Measurements from ENCODE around the gene EEF2K.
A peak's percentile ranks its signal among the peaks of the same experiment; 100 is the strongest.
"Not testable (repeated sequence)": the region's sequence is repeated elsewhere in the genome, so short reads cannot be mapped to it uniquely, and the experiment has no call there.

The EEF2K gene

GRCh38 chr16:22172642-22173041 is 33.4 kb upstream of the EEF2K start:
- H2AK5ac ChIP-seq (ENCODE audit: low read depth, low read length); H2BK15ac ChIP-seq (ENCODE audit: low read length); H3K14ac ChIP-seq (ENCODE audit: low read length); H3K4me3 ChIP-seq (ENCODE audit: low read length in 2 of 2); H3K4me2 ChIP-seq (ENCODE audit: insufficient read depth, low read length, poor library complexity, severe bottlenecking); H3K4me1 ChIP-seq (ENCODE audit: control insufficient read depth in 2 of 2, insufficient read depth in 1 of 2, low read depth in 1 of 2, low read length in 2 of 2); H3K23ac ChIP-seq (ENCODE audit: low read depth, low read length, poor library complexity); H4K91ac ChIP-seq (ENCODE audit: low read depth, low read length, poor library complexity); H3K27me3 ChIP-seq (ENCODE audit: control insufficient read depth in 3 of 3, insufficient read depth in 3 of 3, low read depth in 1 of 3, low read length in 3 of 3); H2AFZ ChIP-seq (ENCODE audit: low read length); H3K18ac ChIP-seq (ENCODE audit: low read length); H2BK12ac ChIP-seq (ENCODE audit: low read length); H3K27ac ChIP-seq (replicated peaks; ENCODE audit: low read length); H4K8ac ChIP-seq (ENCODE audit: low read depth, low read length); H3K4ac ChIP-seq (ENCODE audit: low read length); H3K36me3 ChIP-seq (replicated peaks in 1 of 2; ENCODE audit: control insufficient read depth in 2 of 2, insufficient read depth in 2 of 2, low read length in 2 of 2); DNase-seq (ENCODE audit: low spot score); H3K9ac ChIP-seq (ENCODE audit: low read depth, low read length, poor library complexity); H2BK5ac ChIP-seq (ENCODE audit: low read length); H2BK120ac ChIP-seq (ENCODE audit: low read depth, low read length); H3K9me3 ChIP-seq (replicated peaks in 1 of 2; ENCODE audit: control insufficient read depth in 2 of 2, insufficient read depth in 1 of 2, low read depth in 1 of 2, low read length in 2 of 2); H3K79me1 ChIP-seq (ENCODE audit: low read depth, low read length): not testable (repeated sequence)
- WGBS, 2 donors (ENCODE audit: extremely low coverage in 2 of 2, insufficient read length in 2 of 2, insufficient replicate concordance in 1 of 2) = no CpG with 5 or more reads among the region's 1 CpG

DNA sequence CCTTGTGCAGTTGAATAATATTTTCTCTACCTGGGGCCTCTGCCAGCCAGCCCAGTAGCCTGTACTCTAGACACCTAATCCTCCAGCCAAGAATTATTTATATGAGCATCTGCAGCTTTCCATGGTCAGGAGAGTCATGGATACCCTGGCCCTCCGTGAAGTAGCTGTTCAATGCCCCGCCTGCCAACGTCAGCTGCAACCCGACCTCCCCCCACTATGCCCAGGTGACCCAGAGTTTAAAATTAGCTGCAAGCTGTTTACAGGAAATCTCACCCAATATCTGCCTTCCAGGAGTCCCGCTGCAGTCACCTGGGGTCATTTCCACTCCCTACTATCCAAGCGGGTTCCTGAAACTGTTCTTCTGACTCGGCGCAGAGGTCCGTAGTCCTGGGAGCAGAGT is 31.4 kb upstream of the EEF2K start:
- H2BK15ac ChIP-seq (ENCODE audit: low read length) = no peak overlapping the region
- no CpG with 5 or more reads among the region's 9 CpGs for WGBS, 2 donors (ENCODE audit: extremely low coverage in 2 of 2, insufficient read length in 2 of 2, insufficient replicate concordance in 1 of 2)
- H3K27ac ChIP-seq (replicated peaks; ENCODE audit: low read length) = no peak overlapping the region
- H3K23ac ChIP-seq (ENCODE audit: low read depth, low read length, poor library complexity) = no peak overlapping the region
- no peak overlapping the region for H3K4me3 ChIP-seq (ENCODE audit: low read length in 2 of 2)
- H3K4ac ChIP-seq (ENCODE audit: low read length) = no peak overlapping the region
- H3K18ac ChIP-seq (ENCODE audit: low read length) = no peak overlapping the region
- DNase-seq (ENCODE audit: low spot score) = no peak
- no peak overlapping the region for H3K4me2 ChIP-seq (ENCODE audit: insufficient read depth, low read length, poor library complexity, severe bottlenecking)
- H4K8ac ChIP-seq (ENCODE audit: low read depth, low read length) = no peak overlapping the region
- H3K79me1 ChIP-seq (ENCODE audit: low read depth, low read length) = peaks cover 3% of the 10 kb centered on the region
- no peaks in the 10 kb centered on the region for H3K36me3 ChIP-seq (replicated peaks in 1 of 2; ENCODE audit: control insufficient read depth in 2 of 2, insufficient read depth in 2 of 2, low read length in 2 of 2)
- no peak overlapping the region for H2AK5ac ChIP-seq (ENCODE audit: low read depth, low read length)
- H2BK120ac ChIP-seq (ENCODE audit: low read depth, low read length) = no peak overlapping the region
- H2AFZ ChIP-seq (ENCODE audit: low read length) = no peak overlapping the region
- no peaks in the 10 kb centered on the region for H3K9me3 ChIP-seq (replicated peaks in 1 of 2; ENCODE audit: control insufficient read depth in 2 of 2, insufficient read depth in 1 of 2, low read depth in 1 of 2, low read length in 2 of 2)
- H2BK5ac ChIP-seq (ENCODE audit: low read length) = no peak overlapping the region
- H3K27me3 ChIP-seq (ENCODE audit: control insufficient read depth in 3 of 3, insufficient read depth in 3 of 3, low read depth in 1 of 3, low read length in 3 of 3) = peaks cover 0 to 9% (median 0%) of the 10 kb centered on the region in 3 experiments
- H3K9ac ChIP-seq (ENCODE audit: low read depth, low read length, poor library complexity) = no peak overlapping the region
- H2BK12ac ChIP-seq (ENCODE audit: low read length) = no peak overlapping the region
- no peaks in the 10 kb centered on the region for H3K4me1 ChIP-seq (ENCODE audit: control insufficient read depth in 2 of 2, insufficient read depth in 1 of 2, low read depth in 1 of 2, low read length in 2 of 2)
- no peak overlapping the region for H4K91ac ChIP-seq (ENCODE audit: low read depth, low read length, poor library complexity)
- H3K14ac ChIP-seq (ENCODE audit: low read length) = no peak overlapping the region

DNA sequence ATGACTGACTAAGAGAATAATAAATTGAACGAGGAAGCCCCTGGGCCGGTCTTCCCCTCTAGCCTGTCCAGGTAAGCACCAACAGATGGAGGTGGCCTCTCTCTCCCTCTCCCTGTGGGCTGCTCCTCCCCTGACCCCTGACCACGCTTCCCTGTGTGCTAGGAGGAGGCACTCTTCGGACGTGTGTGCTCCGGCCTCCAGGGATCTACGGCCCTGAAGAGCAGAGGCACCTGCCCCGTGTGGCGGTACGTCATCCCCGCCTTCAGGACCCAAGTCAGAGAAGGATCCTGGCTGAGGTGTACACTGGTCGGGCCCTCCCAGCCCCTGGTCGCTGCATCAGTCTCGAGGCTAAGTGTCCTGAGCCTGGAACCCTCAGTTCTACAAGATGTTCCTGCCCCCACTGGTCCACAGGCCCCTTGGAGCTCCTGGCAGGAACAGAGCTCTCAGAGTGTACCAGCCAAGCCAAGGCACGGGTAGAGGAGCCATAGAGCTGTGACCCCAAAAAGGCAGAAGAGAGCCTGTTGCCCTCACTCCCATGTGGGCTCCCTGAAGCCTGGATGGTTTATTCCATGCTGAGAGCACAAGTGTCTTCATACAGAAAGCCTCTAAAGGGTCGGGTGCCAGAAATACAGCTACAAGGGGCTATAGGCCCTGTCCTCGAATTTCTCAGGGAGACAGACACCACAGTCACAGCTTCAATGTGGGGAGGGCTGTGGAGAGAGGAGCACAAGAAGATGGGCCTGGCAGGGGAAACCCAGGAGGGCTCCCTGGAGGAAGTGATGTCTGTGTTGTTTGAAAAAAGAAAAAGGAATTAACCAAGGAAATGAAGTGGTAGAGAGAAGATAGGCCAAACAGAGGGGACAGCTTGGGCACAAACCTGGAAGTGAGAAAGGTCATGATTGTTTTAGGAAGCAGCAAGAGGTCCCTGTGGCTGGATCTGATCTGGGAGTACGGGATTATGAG is 27.8 kb upstream of the EEF2K start:
- Histone ChIP-seq H3K9me3 (replicated peaks in 1 of 2; ENCODE audit: control insufficient read depth in 2 of 2, insufficient read depth in 1 of 2, low read depth in 1 of 2, low read length in 2 of 2) (no peaks in the 10 kb centered on the region), H3K4me1 (ENCODE audit: control insufficient read depth in 2 of 2, insufficient read depth in 1 of 2, low read depth in 1 of 2, low read length in 2 of 2) (no peaks in the 10 kb centered on the region), H3K18ac (ENCODE audit: low read length) (no peak overlapping the region), H3K4me3 (ENCODE audit: low read length in 2 of 2) (no peak overlapping the region), H2AFZ (ENCODE audit: low read length) (no peak overlapping the region), H3K36me3 (replicated peaks in 1 of 2; ENCODE audit: control insufficient read depth in 2 of 2, insufficient read depth in 2 of 2, low read length in 2 of 2) (no peaks in the 10 kb centered on the region), H4K8ac (ENCODE audit: low read depth, low read length) (no peak overlapping the region), H2BK15ac (ENCODE audit: low read length) (no peak overlapping the region), H2BK120ac (ENCODE audit: low read depth, low read length) (no peak overlapping the region), H3K4me2 (ENCODE audit: insufficient read depth, low read length, poor library complexity, severe bottlenecking) (no peak overlapping the region), H2BK5ac (ENCODE audit: low read length) (no peak overlapping the region), H3K14ac (ENCODE audit: low read length) (peak overlapping the region; percentile 4), H3K79me1 (ENCODE audit: low read depth, low read length) (peaks cover 3% of the 10 kb centered on the region), H3K9ac (ENCODE audit: low read depth, low read length, poor library complexity) (peak overlapping the region; percentile 30), H2BK12ac (ENCODE audit: low read length) (no peak overlapping the region), H2AK5ac (ENCODE audit: low read depth, low read length) (peak overlapping the region; percentile 56), H3K27ac (replicated peaks; ENCODE audit: low read length) (no peak overlapping the region), H4K91ac (ENCODE audit: low read depth, low read length, poor library complexity) (no peak overlapping the region), H3K27me3 (ENCODE audit: control insufficient read depth in 3 of 3, insufficient read depth in 3 of 3, low read depth in 1 of 3, low read length in 3 of 3) (peaks cover 0 to 13% (median 0%) of the 10 kb centered on the region in 3 experiments), H3K23ac (ENCODE audit: low read depth, low read length, poor library complexity) (no peak overlapping the region), H3K4ac (ENCODE audit: low read length) (no peak overlapping the region)
- no peak for DNase-seq (ENCODE audit: low spot score)
- no CpG with 5 or more reads among the region's 18 CpGs for WGBS, 2 donors (ENCODE audit: extremely low coverage in 2 of 2, insufficient read length in 2 of 2, insufficient replicate concordance in 1 of 2)

DNA sequence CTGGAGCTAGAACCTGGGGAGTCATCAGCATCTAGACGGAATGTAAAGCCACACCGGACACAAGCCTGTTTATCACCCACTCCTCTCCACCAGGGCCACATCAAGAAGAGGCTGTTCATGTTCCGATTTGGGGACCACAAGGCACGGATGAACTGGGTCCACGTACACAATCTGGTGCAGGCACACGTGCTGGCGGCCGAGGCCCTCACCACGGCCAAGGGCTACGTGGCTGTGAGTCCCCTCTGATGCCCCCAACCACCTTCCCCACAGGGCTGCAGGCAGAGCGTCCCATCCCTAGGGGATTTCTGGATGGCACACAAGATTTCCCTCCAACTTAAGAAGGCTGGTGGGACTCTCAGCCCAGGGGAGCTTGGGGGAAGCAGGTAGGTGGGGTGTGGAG is 24.7 kb upstream of the EEF2K start:
- no peak overlapping the region for H4K91ac ChIP-seq (ENCODE audit: low read depth, low read length, poor library complexity)
- H3K27ac ChIP-seq (replicated peaks; ENCODE audit: low read length) = no peak overlapping the region
- H2AK5ac ChIP-seq (ENCODE audit: low read depth, low read length) = no peak overlapping the region
- H3K4me2 ChIP-seq (ENCODE audit: insufficient read depth, low read length, poor library complexity, severe bottlenecking) = no peak overlapping the region
- no peak overlapping the region for H2BK12ac ChIP-seq (ENCODE audit: low read length)
- no peak overlapping the region for H3K9ac ChIP-seq (ENCODE audit: low read depth, low read length, poor library complexity)
- no peak overlapping the region for H2BK15ac ChIP-seq (ENCODE audit: low read length)
- no peak overlapping the region for H3K14ac ChIP-seq (ENCODE audit: low read length)
- peaks cover 3% of the 10 kb centered on the region for H3K79me1 ChIP-seq (ENCODE audit: low read depth, low read length)
- H3K4me3 ChIP-seq (ENCODE audit: low read length in 2 of 2) = no peak overlapping the region
- DNase-seq (ENCODE audit: low spot score) = no peak
- no CpG with 5 or more reads among the region's 11 CpGs for WGBS, 2 donors (ENCODE audit: extremely low coverage in 2 of 2, insufficient read length in 2 of 2, insufficient replicate concordance in 1 of 2)
- H3K4me1 ChIP-seq (ENCODE audit: control insufficient read depth in 2 of 2, insufficient read depth in 1 of 2, low read depth in 1 of 2, low read length in 2 of 2) = no peaks in the 10 kb centered on the region
- H3K4ac ChIP-seq (ENCODE audit: low read length) = no peak overlapping the region
- H3K18ac ChIP-seq (ENCODE audit: low read length) = peak overlapping the region; percentile 51
- H3K27me3 ChIP-seq (ENCODE audit: control insufficient read depth in 3 of 3, insufficient read depth in 3 of 3, low read depth in 1 of 3, low read length in 3 of 3) = peaks cover 0 to 11% (median 0%) of the 10 kb centered on the region in 3 experiments
- H2BK5ac ChIP-seq (ENCODE audit: low read length) = no peak overlapping the region
- H2BK120ac ChIP-seq (ENCODE audit: low read depth, low read length) = no peak overlapping the region
- no peak overlapping the region for H2AFZ ChIP-seq (ENCODE audit: low read length)
- no peaks in the 10 kb centered on the region for H3K9me3 ChIP-seq (replicated peaks in 1 of 2; ENCODE audit: control insufficient read depth in 2 of 2, insufficient read depth in 1 of 2, low read depth in 1 of 2, low read length in 2 of 2)
- H3K23ac ChIP-seq (ENCODE audit: low read depth, low read length, poor library complexity) = no peak overlapping the region
- no peaks in the 10 kb centered on the region for H3K36me3 ChIP-seq (replicated peaks in 1 of 2; ENCODE audit: control insufficient read depth in 2 of 2, insufficient read depth in 2 of 2, low read length in 2 of 2)
- H4K8ac ChIP-seq (ENCODE audit: low read depth, low read length) = no peak overlapping the region
